ENCODE data around the gene WARS2.

The WARS2 gene

GRCh38 chr1:119103764-119104163 lies 36.7 kb downstream of the WARS2 start:
- Histone ChIP-seq H3K4me3 (ENCODE audit: low read length) (no peak overlapping the region), H3K36me3 (ENCODE audit: control insufficient read depth, insufficient read depth, low read length) (no peaks in the 10 kb centered on the region), H3K27me3 (ENCODE audit: control insufficient read depth, insufficient read depth, low read length) (no peaks in the 10 kb centered on the region), H3K4me1 (ENCODE audit: control insufficient read depth, insufficient read depth, low read length) (no peaks in the 10 kb centered on the region), H3K9ac (ENCODE audit: low read length) (no peak overlapping the region), H3K9me3 (ENCODE audit: control insufficient read depth, low read length) (no peaks in the 10 kb centered on the region)

- H3K27me3 ChIP-seq (ENCODE audit: control insufficient read depth, insufficient read depth, low read length) = no peaks in the 10 kb centered on the region
- H3K9me3 ChIP-seq (ENCODE audit: control insufficient read depth, low read length) = no peaks in the 10 kb centered on the region
These were observed 38.4 kb downstream of the WARS2 start for GRCh38 chr1:119102051-119102450.

GRCh38 chr1:119101563-119101962 lies 38.9 kb downstream of the WARS2 start:
- no peaks in the 10 kb centered on the region for H3K36me3 ChIP-seq (ENCODE audit: control insufficient read depth, insufficient read depth, low read length)
- H3K9ac ChIP-seq (ENCODE audit: low read length) = no peak overlapping the region
- H3K4me3 ChIP-seq (ENCODE audit: low read length) = no peak overlapping the region
- no peaks in the 10 kb centered on the region for H3K9me3 ChIP-seq (ENCODE audit: control insufficient read depth, low read length)
- no peaks in the 10 kb centered on the region for H3K4me1 ChIP-seq (ENCODE audit: control insufficient read depth, insufficient read depth, low read length)
- H3K27me3 ChIP-seq (ENCODE audit: control insufficient read depth, insufficient read depth, low read length) = no peaks in the 10 kb centered on the region

More at GRCh38 chr1:119102051-119102450, 38.4 kb downstream of the WARS2 start:
- Histone ChIP-seq H3K36me3 (ENCODE audit: control insufficient read depth, insufficient read depth, low read length) (no peaks in the 10 kb centered on the region), H3K9ac (ENCODE audit: low read length) (no peak overlapping the region), H3K4me3 (ENCODE audit: low read length) (no peak overlapping the region), H3K4me1 (ENCODE audit: control insufficient read depth, insufficient read depth, low read length) (no peaks in the 10 kb centered on the region)

- Histone ChIP-seq H3K9ac (ENCODE audit: low read length) (no peak overlapping the region), H3K9me3 (ENCODE audit: control insufficient read depth, low read length) (no peaks in the 10 kb centered on the region), H3K36me3 (ENCODE audit: control insufficient read depth, insufficient read depth, low read length) (no peaks in the 10 kb centered on the region), H3K4me3 (ENCODE audit: low read length) (no peak overlapping the region), H3K27me3 (ENCODE audit: control insufficient read depth, insufficient read depth, low read length) (no peaks in the 10 kb centered on the region), H3K4me1 (ENCODE audit: control insufficient read depth, insufficient read depth, low read length) (no peaks in the 10 kb centered on the region)
These were observed 40.7 kb downstream of the WARS2 start for GRCh38 chr1:119099775-119100174.

DNA sequence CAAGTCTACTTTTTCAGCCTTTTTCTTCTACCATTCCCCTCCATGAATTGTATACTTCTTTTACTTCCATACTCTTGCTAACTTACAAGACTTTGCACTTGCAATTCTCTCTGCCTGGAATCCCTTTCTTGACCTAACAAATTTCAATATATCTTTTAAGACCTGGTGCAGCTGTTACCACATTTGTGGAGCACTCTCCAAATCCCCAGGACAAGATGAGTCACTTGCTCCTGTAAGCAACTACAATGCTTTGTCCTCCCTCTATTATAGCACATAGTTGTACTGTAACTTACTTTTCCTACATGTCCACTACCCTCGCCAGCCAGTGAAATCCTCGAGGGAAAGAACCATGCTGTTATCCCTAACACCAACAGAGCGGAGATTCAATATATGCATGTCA lies 43.1 kb downstream of the WARS2 start:
- Histone ChIP-seq H3K4me1 (ENCODE audit: control insufficient read depth, insufficient read depth, low read length) (no peaks in the 10 kb centered on the region), H3K4me3 (ENCODE audit: low read length) (no peak overlapping the region), H3K36me3 (ENCODE audit: control insufficient read depth, insufficient read depth, low read length) (no peaks in the 10 kb centered on the region), H3K27me3 (ENCODE audit: control insufficient read depth, insufficient read depth, low read length) (no peaks in the 10 kb centered on the region), H3K9me3 (ENCODE audit: control insufficient read depth, low read length) (no peaks in the 10 kb centered on the region), H3K9ac (ENCODE audit: low read length) (no peak overlapping the region)

GRCh38 chr1:119093721-119094120 lies 46.7 kb downstream of the WARS2 start:
- Histone ChIP-seq H3K4me3 (ENCODE audit: low read length) (no peak overlapping the region), H3K27me3 (ENCODE audit: control insufficient read depth, insufficient read depth, low read length) (no peaks in the 10 kb centered on the region), H3K36me3 (ENCODE audit: control insufficient read depth, insufficient read depth, low read length) (no peaks in the 10 kb centered on the region), H3K4me1 (ENCODE audit: control insufficient read depth, insufficient read depth, low read length) (no peaks in the 10 kb centered on the region), H3K9ac (ENCODE audit: low read length) (no peak overlapping the region), H3K9me3 (ENCODE audit: control insufficient read depth, low read length) (no peaks in the 10 kb centered on the region)

DNA sequence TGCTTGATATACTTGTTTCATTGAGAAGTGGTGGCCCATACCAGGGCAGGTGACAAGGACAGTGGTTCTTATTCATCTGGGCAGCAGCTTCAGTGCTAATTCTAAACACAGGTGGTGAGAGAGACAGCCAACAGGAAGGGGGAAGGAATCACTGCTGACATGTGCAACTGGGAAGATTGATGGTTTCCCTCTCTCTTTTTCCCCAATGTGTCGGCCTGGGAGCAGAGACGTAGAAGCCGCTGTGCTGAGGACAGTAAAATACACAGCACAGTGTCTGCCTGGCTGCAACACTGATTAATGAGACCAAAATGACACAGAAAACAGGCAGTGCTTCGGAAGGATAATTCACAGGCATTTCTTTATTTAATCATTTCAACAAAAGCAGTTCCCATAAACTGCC lies 48.8 kb downstream of the WARS2 start:
- Histone ChIP-seq H3K36me3 (ENCODE audit: control insufficient read depth, insufficient read depth, low read length) (no peaks in the 10 kb centered on the region), H3K4me3 (ENCODE audit: low read length) (no peak overlapping the region), H3K9ac (ENCODE audit: low read length) (no peak overlapping the region), H3K9me3 (ENCODE audit: control insufficient read depth, low read length) (no peaks in the 10 kb centered on the region), H3K4me1 (ENCODE audit: control insufficient read depth, insufficient read depth, low read length) (no peaks in the 10 kb centered on the region), H3K27me3 (ENCODE audit: control insufficient read depth, insufficient read depth, low read length) (no peaks in the 10 kb centered on the region)

- Histone ChIP-seq H3K36me3 (ENCODE audit: control insufficient read depth, insufficient read depth, low read length) (no peaks in the 10 kb centered on the region), H3K9me3 (ENCODE audit: control insufficient read depth, low read length) (no peaks in the 10 kb centered on the region), H3K27me3 (ENCODE audit: control insufficient read depth, insufficient read depth, low read length) (no peaks in the 10 kb centered on the region), H3K9ac (ENCODE audit: low read length) (no peak overlapping the region), H3K4me1 (ENCODE audit: control insufficient read depth, insufficient read depth, low read length) (no peaks in the 10 kb centered on the region), H3K4me3 (ENCODE audit: low read length) (no peak overlapping the region)
These were observed 50.2 kb downstream of the WARS2 start for GRCh38 chr1:119090250-119090649.

GRCh38 chr1:119086830-119087229 lies 53.6 kb downstream of the WARS2 start:
- Histone ChIP-seq H3K27me3 (ENCODE audit: control insufficient read depth, insufficient read depth, low read length) (no peaks in the 10 kb centered on the region), H3K9me3 (ENCODE audit: control insufficient read depth, low read length) (no peaks in the 10 kb centered on the region), H3K9ac (ENCODE audit: low read length) (no peak overlapping the region), H3K36me3 (ENCODE audit: control insufficient read depth, insufficient read depth, low read length) (no peaks in the 10 kb centered on the region), H3K4me3 (ENCODE audit: low read length) (no peak overlapping the region), H3K4me1 (ENCODE audit: control insufficient read depth, insufficient read depth, low read length) (no peaks in the 10 kb centered on the region)

DNA sequence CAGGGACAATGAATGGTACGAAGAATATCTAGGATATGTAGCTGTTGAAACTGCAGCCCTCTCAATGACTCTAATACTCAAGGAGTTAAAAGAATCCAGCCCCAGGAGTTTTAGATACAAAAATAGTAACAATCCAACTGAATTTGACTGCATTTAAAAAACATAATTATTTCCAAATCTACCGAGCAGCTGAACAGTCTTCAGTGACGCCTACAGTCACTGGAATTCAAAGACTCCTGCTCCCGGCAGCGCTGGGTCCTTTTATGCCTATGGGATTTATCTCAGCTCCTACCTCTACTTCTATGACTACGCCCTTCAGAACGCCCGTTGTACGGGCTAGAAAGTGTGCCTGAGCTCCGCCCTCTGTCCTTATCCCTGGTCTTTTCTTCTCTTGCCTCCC lies 55.7 kb downstream of the WARS2 start:
- H3K4me3 ChIP-seq (ENCODE audit: low read length) = no peak overlapping the region
- no peaks in the 10 kb centered on the region for H3K36me3 ChIP-seq (ENCODE audit: control insufficient read depth, insufficient read depth, low read length)
- H3K4me1 ChIP-seq (ENCODE audit: control insufficient read depth, insufficient read depth, low read length) = no peaks in the 10 kb centered on the region
- no peak overlapping the region for H3K9ac ChIP-seq (ENCODE audit: low read length)
- H3K9me3 ChIP-seq (ENCODE audit: control insufficient read depth, low read length) = no peaks in the 10 kb centered on the region
- no peaks in the 10 kb centered on the region for H3K27me3 ChIP-seq (ENCODE audit: control insufficient read depth, insufficient read depth, low read length)

DNA sequence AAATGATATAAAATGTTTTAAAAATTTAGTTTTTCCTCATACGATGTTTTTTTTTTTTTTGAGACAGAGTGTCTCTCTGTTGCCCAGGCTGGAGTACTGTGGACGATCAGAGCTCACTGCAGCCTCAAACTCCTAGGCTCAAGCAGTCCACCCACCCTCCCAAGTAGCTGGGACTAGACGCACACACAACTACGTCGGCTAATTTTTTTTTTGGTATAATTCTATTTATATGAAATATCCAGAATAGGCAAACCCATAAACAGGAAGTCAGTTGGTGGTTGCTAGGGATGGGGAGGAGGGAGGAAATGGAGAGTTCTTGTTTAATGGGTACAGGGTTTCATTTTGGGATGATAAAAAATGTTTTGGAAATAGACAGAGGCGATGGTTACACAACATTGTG lies 56.5 kb downstream of the WARS2 start:
- Histone ChIP-seq H3K4me1 (ENCODE audit: control insufficient read depth, insufficient read depth, low read length) (no peaks in the 10 kb centered on the region), H3K9ac (ENCODE audit: low read length) (no peak overlapping the region), H3K9me3 (ENCODE audit: control insufficient read depth, low read length) (no peaks in the 10 kb centered on the region), H3K4me3 (ENCODE audit: low read length) (no peak overlapping the region), H3K36me3 (ENCODE audit: control insufficient read depth, insufficient read depth, low read length) (no peaks in the 10 kb centered on the region), H3K27me3 (ENCODE audit: control insufficient read depth, insufficient read depth, low read length) (no peaks in the 10 kb centered on the region)

DNA sequence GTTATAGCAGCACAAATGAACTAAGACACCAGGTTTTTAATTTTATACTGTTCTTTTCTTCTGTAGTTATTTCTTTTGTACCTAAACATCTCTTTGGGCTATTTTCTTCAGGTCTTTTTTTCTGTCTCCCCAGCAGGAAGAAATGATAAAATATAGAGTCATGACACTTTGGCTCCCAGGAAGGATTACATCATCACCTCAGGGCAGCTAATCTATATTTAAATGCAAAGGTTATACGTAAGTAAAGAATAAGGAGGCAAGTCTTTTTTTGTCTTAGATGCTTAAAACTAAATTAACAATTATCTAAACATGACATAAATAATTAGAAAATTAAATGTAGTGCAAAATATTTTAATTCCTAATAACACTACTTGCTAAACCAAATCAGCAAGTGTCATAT lies 57.0 kb downstream of the WARS2 start:
- H3K4me3 ChIP-seq (ENCODE audit: low read length) = no peak overlapping the region
- H3K36me3 ChIP-seq (ENCODE audit: control insufficient read depth, insufficient read depth, low read length) = no peaks in the 10 kb centered on the region
- no peaks in the 10 kb centered on the region for H3K27me3 ChIP-seq (ENCODE audit: control insufficient read depth, insufficient read depth, low read length)
- no peaks in the 10 kb centered on the region for H3K9me3 ChIP-seq (ENCODE audit: control insufficient read depth, low read length)
- no peak overlapping the region for H3K9ac ChIP-seq (ENCODE audit: low read length)
- no peaks in the 10 kb centered on the region for H3K4me1 ChIP-seq (ENCODE audit: control insufficient read depth, insufficient read depth, low read length)

- H3K9ac ChIP-seq (ENCODE audit: low read length) = no peak overlapping the region
- no peak overlapping the region for H3K4me3 ChIP-seq (ENCODE audit: low read length)
- no peaks in the 10 kb centered on the region for H3K36me3 ChIP-seq (ENCODE audit: control insufficient read depth, insufficient read depth, low read length)
- H3K4me1 ChIP-seq (ENCODE audit: control insufficient read depth, insufficient read depth, low read length) = no peaks in the 10 kb centered on the region
- H3K27me3 ChIP-seq (ENCODE audit: control insufficient read depth, insufficient read depth, low read length) = no peaks in the 10 kb centered on the region
- H3K9me3 ChIP-seq (ENCODE audit: control insufficient read depth, low read length) = no peaks in the 10 kb centered on the region
These were observed 58.8 kb downstream of the WARS2 start for GRCh38 chr1:119081700-119082099.

All from mucosa of stomach (tissue), 1 donor.